A549 (cell line): ENCODE results near the gene MT1H. TPM values are rescaled to one million over a fixed set of nuclear protein-coding genes. Genes with fewer than 3 reads are reported as not detected.

Experiments used
- ATAC-seq, 2 experiments: fragments of 200-7000 bp in 1 of 2; fragments of >200 bp in 1 of 2; cut with Nextera tagmentation in 1 of 2; cut with Tn5 transposase in 1 of 2; 3 replicates each; pipeline versions ENCODE4 v1.8.0 to v1.9.1; 2018 to 2020; ENCODE audit warnings: mild to moderate bottlenecking in 1 of 2, moderate library complexity in 1 of 2
- CTCF ChIA-PET: fragments of 300-600 bp; sonication (Branson Sonifier 250); formaldehyde crosslinking; extraction: SDS; loops from one replicate; lab custom pipeline; 2021; ENCODE audit warnings: antibody characterized with exemption, inconsistent platforms; lab: Yijun Ruan, JAX
- POLR2A ChIA-PET: fragments of 350-600 bp; formaldehyde crosslinking; extraction: SDS; loops from one replicate; lab custom pipeline; 2021; ENCODE audit warnings: antibody characterized with exemption, inconsistent platforms; lab: Yijun Ruan, JAX
- DNase-seq, 2 experiments: peaks; one replicate each; pipeline versions ENCODE4 v3.0.0 to v3.0.0-alpha.2; 2011 to 2016; ENCODE audit warnings: low read depth in 1 of 2, low spot score in 1 of 2
- FAIRE-seq: peaks from 2 replicates; lab custom pipeline; 2011; peaks lifted over from hg19 to GRCh38; lab: Jason Lieb, UNC
- H3K27ac ChIP-seq, 2 experiments: fragments of >200 bp; sonication (Bioruptor Twin); formaldehyde crosslinking; 3 replicates each; pipeline ENCODE4 v1.5.1; 2016 to 2017
- H3K4me1 ChIP-seq: fragments of >200 bp; sonication (Bioruptor Twin); formaldehyde crosslinking; 3 replicates; pipeline ENCODE4 v1.6.1; 2016
- H3K4me2 ChIP-seq: fragments of >200 bp; sonication (Bioruptor Twin); formaldehyde crosslinking; 3 replicates; pipeline ENCODE4 v1.6.1; 2016
- H3K4me3 ChIP-seq: fragments of >200 bp; sonication (Bioruptor Twin); formaldehyde crosslinking; 3 replicates; pipeline ENCODE4 v1.5.1; 2016
- H3K9me3 ChIP-seq: fragments of >200 bp; sonication (Bioruptor Twin); formaldehyde crosslinking; 3 replicates; pipeline ENCODE4 v1.6.1; 2016
- BHLHE40 ChIP-seq: IDR thresholded peaks from 2 replicates; pipeline ENCODE4 v1.6.1; 2012; ENCODE audit warnings: low read depth, low read length, inconsistent platforms
- CBX2 ChIP-seq: fragments of 200-600 bp; sonication (generic); IDR thresholded peaks from 2 replicates; pipeline ENCODE4 v1.6.1; 2016; ENCODE audit warnings: low read depth, mild to moderate bottlenecking, borderline replicate concordance
- CBX8 ChIP-seq: fragments of 200-600 bp; sonication (generic); IDR thresholded peaks from 2 replicates; pipeline ENCODE4 v1.6.1; 2016
- CHD2 ChIP-seq: fragments of 150-350 bp; IDR thresholded peaks from 2 replicates; pipeline ENCODE4 v1.6.1; 2014; ENCODE audit warnings: low read length; ENCODE audit not compliant: partially characterized antibody
- EHF ChIP-seq: fragments of 250-450 bp; sonication (Bioruptor Pico); IDR thresholded peaks from 2 replicates; pipeline ENCODE4 v1.5.0; 2020; ENCODE audit warnings: mild to moderate bottlenecking
- EP300 ChIP-seq, 2 experiments: fragments of >200 bp; sonication (Bioruptor Twin); formaldehyde crosslinking; IDR thresholded peaks; 2 replicates in 1 of 2; 3 replicates in 1 of 2; pipeline ENCODE4 v1.6.1; 2016 to 2017
- ESRRA ChIP-seq: fragments of 150-350 bp; IDR thresholded peaks from 2 replicates; pipeline ENCODE4 v1.6.1; 2014; ENCODE audit warnings: mild to moderate bottlenecking, low read length, borderline replicate concordance
- FOSL2 ChIP-seq, 2 experiments: fragments of 450-650 bp in 1 of 2; fragments of >200 bp in 1 of 2; sonication (Bioruptor Twin) in 1 of 2; formaldehyde crosslinking; IDR thresholded peaks; 2 replicates each; pipeline versions ENCODE4 v1.5.0 to v1.6.1; 2016 to 2020; ENCODE audit warnings: mild to moderate bottlenecking in 1 of 2, moderate library complexity in 1 of 2
- GATA3 ChIP-seq: IDR thresholded peaks from 2 replicates; pipeline ENCODE4 v1.6.1; 2012; ENCODE audit warnings: borderline replicate concordance
- HDAC2 ChIP-seq: fragments of 200-600 bp; sonication (generic); IDR thresholded peaks from 2 replicates; pipeline ENCODE4 v1.6.1; 2016
- JUN ChIP-seq, 2 experiments: fragments of >200 bp; sonication (Bioruptor Twin); formaldehyde crosslinking; IDR thresholded peaks; 2 replicates in 1 of 2; 3 replicates in 1 of 2; pipeline ENCODE4 v1.6.1; 2016 to 2017
- JUNB ChIP-seq: fragments of >200 bp; sonication (Bioruptor Twin); formaldehyde crosslinking; IDR thresholded peaks from 2 replicates; pipeline ENCODE4 v1.6.1; 2016
- MYC ChIP-seq: IDR thresholded peaks from 2 replicates; pipeline ENCODE4 v1.6.1; 2012; ENCODE audit warnings: mild to moderate bottlenecking, inconsistent platforms, low read length, improper control_type of control experiment, borderline replicate concordance
- NFE2L2 ChIP-seq: fragments of 150-350 bp; conservative IDR thresholded peaks from 2 replicates; pipeline ENCODE4 v1.6.1; 2014; ENCODE audit warnings: low read length
- PHF8 ChIP-seq: fragments of 200-600 bp; sonication (generic); IDR thresholded peaks from 2 replicates; pipeline ENCODE4 v1.6.1; 2016; ENCODE audit warnings: low read depth, mild to moderate bottlenecking, antibody characterized with exemption, moderate library complexity, borderline replicate concordance
- RAD21 ChIP-seq, 2 experiments: fragments of >200 bp in 1 of 2; sonication (Bioruptor Twin) in 1 of 2; formaldehyde crosslinking in 1 of 2; IDR thresholded peaks in 1 of 2; conservative IDR thresholded peaks in 1 of 2; 2 replicates in 1 of 2; 3 replicates in 1 of 2; pipeline ENCODE4 v1.6.1; 2012 to 2018; ENCODE audit warnings: inconsistent platforms in 1 of 2
- SREBF2 ChIP-seq: fragments of 450-650 bp; IDR thresholded peaks from 2 replicates; pipeline ENCODE4 v1.6.1; 2014; ENCODE audit warnings: mild to moderate bottlenecking, moderate library complexity
- TFCP2L1 ChIP-seq: fragments of 250-450 bp; sonication (Bioruptor Pico); IDR thresholded peaks from 2 replicates; pipeline ENCODE4 v1.5.0; 2021; ENCODE audit warnings: mild to moderate bottlenecking
- ZC3H11A ChIP-seq: fragments of 450-650 bp; IDR thresholded peaks from 2 replicates; pipeline ENCODE4 v1.6.1; 2014; ENCODE audit warnings: antibody characterized with exemption, mild to moderate bottlenecking
- ZSCAN20 ChIP-seq: fragments of 250-450 bp; sonication (Bioruptor Pico); IDR thresholded peaks from 2 replicates; pipeline ENCODE4 v1.8.0; 2022; ENCODE audit warnings: mild to moderate bottlenecking, moderate library complexity
- WGBS: methylation state at CpG from one replicate; pipeline ENCODE4 v1.1.6; 2017; ENCODE audit errors: missing lambda C conversion rate; 5-methylcytosine and 5-hydroxymethylcytosine counted together
- polyA plus RNA-seq, 4 experiments: library from polyadenylated mRNA; depleted of rRNA in 3 of 4; stranded (reverse); fragments of >200 nt; fragmentation: RNase III in 1 of 4; extraction: RNeasy Plus Mini Kit Qiagen cat#74134 plus additional on column Dnase treatment in 1 of 4; gene quantifications; 2 replicates in 3 of 4; 3 replicates in 1 of 4; pipeline ENCODE4 v1.2.3, GENCODE V29; 2011 to 2017
- TF ChIP-seq, protein P1 (sequence below): fragments of 200-600 bp; sonication (generic); IDR thresholded peaks from 2 replicates; pipeline ENCODE4 v1.6.1; 2016; ENCODE audit warnings: antibody characterized with exemption, mild to moderate bottlenecking, moderate library complexity
- TF ChIP-seq, protein P2 (sequence below): IDR thresholded peaks from 2 replicates; pipeline ENCODE4 v1.6.1; 2012
- TF ChIP-seq, protein P3 (sequence below): fragments of 150-350 bp; IDR thresholded peaks from 2 replicates; pipeline ENCODE4 v1.6.1; 2014; ENCODE audit warnings: low read depth, mild to moderate bottlenecking, low read length
- TF ChIP-seq, protein P4 (sequence below): fragments of >200 bp; sonication (Bioruptor Twin); formaldehyde crosslinking; IDR thresholded peaks from 3 replicates; pipeline ENCODE4 v1.6.1; 2016

Gene MT1H
- polyA plus RNA-seq, 2 of the 4 experiments (the other 2 are of a cell fraction): not detected

DNA sequence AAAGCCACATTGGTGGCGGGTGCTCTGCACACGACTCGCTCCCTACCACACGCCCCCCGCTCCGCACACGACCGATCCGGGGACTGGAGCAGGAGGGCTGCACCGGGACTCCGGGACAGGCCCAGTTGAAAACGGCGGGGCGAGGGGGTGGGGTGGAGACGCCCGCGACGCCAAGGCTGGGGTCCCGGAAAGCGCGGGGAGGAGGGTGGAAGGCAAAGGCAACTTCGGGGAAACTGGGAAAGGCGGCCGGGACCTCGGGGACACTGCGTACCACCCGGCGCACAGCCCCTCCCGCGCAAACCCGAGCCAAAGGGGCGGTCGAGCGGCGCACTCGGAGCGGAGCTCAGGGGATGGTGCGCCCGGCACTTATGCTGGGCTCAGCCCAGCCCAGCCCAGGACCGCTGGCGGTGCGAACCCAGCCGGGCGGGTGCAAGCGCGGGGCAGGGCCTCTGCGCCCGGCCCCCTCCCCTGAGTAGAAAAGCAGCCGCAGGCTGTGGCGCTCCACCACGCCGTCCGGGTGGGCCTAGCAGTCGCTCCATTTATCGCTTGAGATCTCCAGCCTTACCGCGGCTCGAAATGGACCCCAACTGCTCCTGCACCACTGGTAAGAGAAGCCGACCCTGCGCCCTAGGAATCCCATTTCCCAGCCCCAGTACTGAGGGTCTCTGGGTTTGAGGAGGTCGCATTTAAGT lies 37.3 kb upstream of the MT1H start, which contains the start of gene MT1M:
Gene MT1M (plus strand): TSS at position 504 of the 692 bp plus-strand sequence. CDS start 73 bp downstream, at position 577.
- FAIRE-seq (no peak), DNase-seq (no peak), ATAC-seq (no peak)
- Histone ChIP-seq H3K4me1 (peaks cover 5% of the 10 kb centered on the region), H3K27ac (no peak within 1 kb of the TSS), H3K9me3 (no peaks in the 10 kb centered on the region), H3K4me2 (no peak within 1 kb of the TSS), H3K4me3 (no peak within 1 kb of the TSS)
- no peak for TF ChIP-seq NFE2L2
- no peak for TF ChIP-seq CBX2
- TF ChIP-seq BHLHE40: no peak
- TF ChIP-seq, protein P1, sequence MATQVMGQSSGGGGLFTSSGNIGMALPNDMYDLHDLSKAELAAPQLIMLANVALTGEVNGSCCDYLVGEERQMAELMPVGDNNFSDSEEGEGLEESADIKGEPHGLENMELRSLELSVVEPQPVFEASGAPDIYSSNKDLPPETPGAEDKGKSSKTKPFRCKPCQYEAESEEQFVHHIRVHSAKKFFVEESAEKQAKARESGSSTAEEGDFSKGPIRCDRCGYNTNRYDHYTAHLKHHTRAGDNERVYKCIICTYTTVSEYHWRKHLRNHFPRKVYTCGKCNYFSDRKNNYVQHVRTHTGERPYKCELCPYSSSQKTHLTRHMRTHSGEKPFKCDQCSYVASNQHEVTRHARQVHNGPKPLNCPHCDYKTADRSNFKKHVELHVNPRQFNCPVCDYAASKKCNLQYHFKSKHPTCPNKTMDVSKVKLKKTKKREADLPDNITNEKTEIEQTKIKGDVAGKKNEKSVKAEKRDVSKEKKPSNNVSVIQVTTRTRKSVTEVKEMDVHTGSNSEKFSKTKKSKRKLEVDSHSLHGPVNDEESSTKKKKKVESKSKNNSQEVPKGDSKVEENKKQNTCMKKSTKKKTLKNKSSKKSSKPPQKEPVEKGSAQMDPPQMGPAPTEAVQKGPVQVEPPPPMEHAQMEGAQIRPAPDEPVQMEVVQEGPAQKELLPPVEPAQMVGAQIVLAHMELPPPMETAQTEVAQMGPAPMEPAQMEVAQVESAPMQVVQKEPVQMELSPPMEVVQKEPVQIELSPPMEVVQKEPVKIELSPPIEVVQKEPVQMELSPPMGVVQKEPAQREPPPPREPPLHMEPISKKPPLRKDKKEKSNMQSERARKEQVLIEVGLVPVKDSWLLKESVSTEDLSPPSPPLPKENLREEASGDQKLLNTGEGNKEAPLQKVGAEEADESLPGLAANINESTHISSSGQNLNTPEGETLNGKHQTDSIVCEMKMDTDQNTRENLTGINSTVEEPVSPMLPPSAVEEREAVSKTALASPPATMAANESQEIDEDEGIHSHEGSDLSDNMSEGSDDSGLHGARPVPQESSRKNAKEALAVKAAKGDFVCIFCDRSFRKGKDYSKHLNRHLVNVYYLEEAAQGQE: no peak
- no peak for TF ChIP-seq ZSCAN20 (CRISPR knock-in tag)
- TF ChIP-seq EP300 (IDR thresholded peaks at IDR 0.05): no peak
- TF ChIP-seq CHD2: no peak
- TF ChIP-seq, protein P2, sequence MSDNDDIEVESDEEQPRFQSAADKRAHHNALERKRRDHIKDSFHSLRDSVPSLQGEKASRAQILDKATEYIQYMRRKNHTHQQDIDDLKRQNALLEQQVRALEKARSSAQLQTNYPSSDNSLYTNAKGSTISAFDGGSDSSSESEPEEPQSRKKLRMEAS: no peak
- TF ChIP-seq TFCP2L1 (CRISPR knock-in tag): no peak
- no peak for TF ChIP-seq JUNB
- ChIA-PET CTCF (interaction anchor here (1.5 to 25.6 kb wide), 3 partner anchors 11 to 24 kb away, joined by 4 to 340 read pairs (median 16); partner anchors contain the start of gene MT2A), POLR2A (no interaction called here)
- 89% methylated on average over 51 of the region's 61 CpGs for WGBS

DNA sequence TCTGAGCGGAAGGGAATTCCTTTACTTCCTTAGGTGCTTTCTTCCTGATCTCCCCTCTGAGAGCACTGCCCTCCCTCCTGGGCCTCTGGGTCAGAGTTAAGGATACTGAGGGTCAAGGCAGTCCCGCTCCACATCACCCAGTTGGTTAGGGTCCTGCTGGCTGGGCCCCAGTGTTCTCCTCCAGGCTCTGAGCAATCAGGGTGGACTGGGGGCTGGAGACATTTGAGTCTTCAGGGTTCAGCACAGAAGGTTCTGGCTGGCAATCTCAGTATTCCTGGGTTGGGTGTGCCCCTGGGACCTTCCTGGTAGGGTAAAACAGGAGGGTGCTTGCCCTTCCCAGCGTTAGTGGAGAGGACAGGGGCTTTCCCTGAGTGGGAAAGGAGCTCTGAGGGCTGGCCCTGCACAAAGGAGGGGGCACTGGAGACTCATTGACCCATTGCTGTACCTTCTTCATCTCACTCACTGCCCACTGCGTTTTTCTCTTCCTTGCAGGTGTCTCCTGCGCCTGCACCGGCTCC lies 36.7 kb upstream of the MT1H start:
- no peak overlapping the region for H3K4me3 ChIP-seq
- POLR2A ChIA-PET: interaction anchor here (1.0 kb wide), 1 partner anchor 25 kb away, joined by 4 read pairs; the partner anchor contains the start of gene MT2A
- H3K27ac ChIP-seq: no peak overlapping the region
- peak in 1 of 2 experiments; percentile 12; a peak in 1 of 6 replicates for ATAC-seq
- no peak for DNase-seq
- 78% methylated on average over 6 of the region's 6 CpGs for WGBS
- no peaks in the 10 kb centered on the region for H3K4me1 ChIP-seq
- H3K9me3 ChIP-seq: no peaks in the 10 kb centered on the region
- CTCF ChIA-PET: interaction anchor here (1.3 to 25.6 kb wide), 2 partner anchors 11 to 23 kb away, joined by 4 to 340 read pairs; partner anchors contain the start of gene MT2A
- no peak for TF ChIP-seq PHF8
- no peak for TF ChIP-seq JUN (IDR thresholded peaks at IDR 0.05)
- no peak for TF ChIP-seq FOSL2 (IDR thresholded peaks at IDR 0.05)
- TF ChIP-seq FOSL2 (CRISPR knock-in tag; IDR thresholded peaks at IDR 0.05): no peak
- no peak for TF ChIP-seq MYC
- no peak for TF ChIP-seq RAD21 (conservative IDR thresholded peaks at IDR 0.05 in 1 of 2, IDR thresholded peaks at IDR 0.05 in 1 of 2)
- TF ChIP-seq, protein P3, sequence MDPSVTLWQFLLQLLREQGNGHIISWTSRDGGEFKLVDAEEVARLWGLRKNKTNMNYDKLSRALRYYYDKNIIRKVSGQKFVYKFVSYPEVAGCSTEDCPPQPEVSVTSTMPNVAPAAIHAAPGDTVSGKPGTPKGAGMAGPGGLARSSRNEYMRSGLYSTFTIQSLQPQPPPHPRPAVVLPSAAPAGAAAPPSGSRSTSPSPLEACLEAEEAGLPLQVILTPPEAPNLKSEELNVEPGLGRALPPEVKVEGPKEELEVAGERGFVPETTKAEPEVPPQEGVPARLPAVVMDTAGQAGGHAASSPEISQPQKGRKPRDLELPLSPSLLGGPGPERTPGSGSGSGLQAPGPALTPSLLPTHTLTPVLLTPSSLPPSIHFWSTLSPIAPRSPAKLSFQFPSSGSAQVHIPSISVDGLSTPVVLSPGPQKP: no peak
- TF ChIP-seq CBX8: no peak
- TF ChIP-seq, protein P4, sequence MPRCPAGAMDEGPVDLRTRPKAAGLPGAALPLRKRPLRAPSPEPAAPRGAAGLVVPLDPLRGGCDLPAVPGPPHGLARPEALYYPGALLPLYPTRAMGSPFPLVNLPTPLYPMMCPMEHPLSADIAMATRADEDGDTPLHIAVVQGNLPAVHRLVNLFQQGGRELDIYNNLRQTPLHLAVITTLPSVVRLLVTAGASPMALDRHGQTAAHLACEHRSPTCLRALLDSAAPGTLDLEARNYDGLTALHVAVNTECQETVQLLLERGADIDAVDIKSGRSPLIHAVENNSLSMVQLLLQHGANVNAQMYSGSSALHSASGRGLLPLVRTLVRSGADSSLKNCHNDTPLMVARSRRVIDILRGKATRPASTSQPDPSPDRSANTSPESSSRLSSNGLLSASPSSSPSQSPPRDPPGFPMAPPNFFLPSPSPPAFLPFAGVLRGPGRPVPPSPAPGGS: no peak
- TF ChIP-seq SREBF2: no peak
- TF ChIP-seq BHLHE40: no peak
- TF ChIP-seq GATA3: no peak
- TF ChIP-seq HDAC2: no peak
- no peak for TF ChIP-seq EHF (CRISPR knock-in tag)
- no peak for TF ChIP-seq ESRRA
- no peak for TF ChIP-seq JUNB
- TF ChIP-seq ZC3H11A: no peak
- H3K4me2 ChIP-seq: no peak overlapping the region
- no peak for FAIRE-seq
